Gastrocnemius medialis (tissue), 4 donors: ENCODE results near the gene TOMM70. TPM values are rescaled to one million over a fixed set of nuclear protein-coding genes. Genes with fewer than 3 reads are reported as not detected.

Source experiments
- ATAC-seq, 2 donors: fragments of 150-250 bp; one replicate each; pipeline ENCODE4 v1.9.1; 2016
- DNase-seq, 2 donors: peaks; one replicate each; pipeline ENCODE4 v3.0.0-alpha.2; 2019
- H3K27ac ChIP-seq, 4 donors: fragments of 200-600 bp; sonication (generic); 1 replicate in 1 of 4; 2 replicates in 3 of 4; pipeline ENCODE4 v1.5.1; 2016 to 2018; ENCODE audit warnings: mild to moderate bottlenecking in 2 of 4, moderate library complexity in 1 of 4
- H3K27me3 ChIP-seq, 3 donors: fragments of 200-600 bp; sonication (generic) in 2 of 3; 1 replicate in 1 of 3; 2 replicates in 2 of 3; pipeline versions ENCODE4 v1.5.1 to v1.6.0; 2016 to 2019; ENCODE audit warnings: mild to moderate bottlenecking in 1 of 3, moderate library complexity in 1 of 3
- H3K36me3 ChIP-seq, 2 donors: fragments of 200-600 bp; sonication (generic) in 1 of 2; one replicate each; pipeline ENCODE4 v1.5.1; 2017 to 2018
- H3K4me1 ChIP-seq, 2 donors: fragments of 200-600 bp; sonication (generic) in 1 of 2; one replicate each; pipeline ENCODE4 v1.5.1; 2016 to 2017; ENCODE audit warnings: mild to moderate bottlenecking in 2 of 2
- H3K4me3 ChIP-seq, 4 donors: fragments of 200-600 bp; sonication (generic) in 3 of 4; 1 replicate in 1 of 4; 2 replicates in 3 of 4; pipeline ENCODE4 v1.5.1; 2016 to 2019; ENCODE audit warnings: mild to moderate bottlenecking in 2 of 4
- H3K9me3 ChIP-seq, 3 donors: fragments of 200-600 bp; sonication (generic) in 2 of 3; 1 replicate in 1 of 3; 2 replicates in 2 of 3; pipeline ENCODE4 v1.5.1; 2016 to 2019
- CTCF ChIP-seq, 5 experiments: fragments of 450-650 bp in 3 of 5; fragments of 200-600 bp in 2 of 5; sonication (generic) in 2 of 5; IDR thresholded peaks in 4 of 5; conservative IDR thresholded peaks in 1 of 5; 1 replicate in 4 of 5; 2 replicates in 1 of 5; pipeline ENCODE4 v1.5.1; 2016 to 2019; ENCODE audit warnings: antibody characterized with exemption in 5 of 5, mild to moderate bottlenecking in 3 of 5, moderate library complexity in 3 of 5
- POLR2A ChIP-seq, 2 donors: fragments of 450-650 bp; IDR thresholded peaks; one replicate each; pipeline ENCODE4 v1.6.1; 2017; ENCODE audit warnings: antibody characterized with exemption in 2 of 2, mild to moderate bottlenecking in 2 of 2, moderate library complexity in 2 of 2
- in situ Hi-C, 4 donors: fragments of 200-750 bp; cut with MboI; loops; one replicate each; pipeline versions ENCODE4 v1.15.0 to v1.8.0; 2017; ENCODE audit warnings: low sequenced_read_pairs in 4 of 4
- intact Hi-C: fragments of 100-400 bp; cut with DNase I; formaldehyde crosslinking; loops from one replicate; pipeline ENCODE4 v1.15.1; 2023; ENCODE audit warnings: low total_unique reads
- total RNA-seq, 4 donors: library from RNA; depleted of rRNA; stranded (reverse); fragments of >200 nt; gene quantifications; one replicate each; pipeline versions ENCODE4 v1.1.0 to v1.2.3, GENCODE V29; 2016

The TOMM70 gene
- total RNA-seq, 4 donors from 2014 or later = 57.6 to 82.2 (median 64.3) TPM

- TF ChIP-seq CTCF (IDR thresholded peaks at IDR 0.05 in 4 of 5, conservative IDR thresholded peaks at IDR 0.05 in 1 of 5) = no peak
- no peak for TF ChIP-seq POLR2A (IDR thresholded peaks at IDR 0.05)
- Histone ChIP-seq H3K4me1 (peaks cover 0 to 10% of the 10 kb centered on the region in 2 donors), H3K27ac (peak overlapping the region; percentile 85 to 89 (median 88)), H3K27me3 (no peaks in the 10 kb centered on the region), H3K36me3 (peaks cover 0 to under 1% of the 10 kb centered on the region in 2 donors), H3K9me3 (no peaks in the 10 kb centered on the region), H3K4me3 (peak overlapping the region; percentile 59 to 68 (median 64))
- DNase-seq (no peak), ATAC-seq (peak; percentile 21 to 22)
- in situ Hi-C loops = loop anchor here in 1 of 4 donors (25.0 kb wide), 1 partner anchor 253 kb away; no protein-coding TSS in a partner anchor
- intact Hi-C loops = loop anchor here (1.0 to 10.0 kb wide), 4 partner anchors 67 to 517 kb away; partner anchors contain the start of genes CMSS1, LNP1, TBC1D23 and TOMM70
Observed at GRCh38 chr3:100333970-100334487, 66.9 kb downstream of the TOMM70 start.

DNA sequence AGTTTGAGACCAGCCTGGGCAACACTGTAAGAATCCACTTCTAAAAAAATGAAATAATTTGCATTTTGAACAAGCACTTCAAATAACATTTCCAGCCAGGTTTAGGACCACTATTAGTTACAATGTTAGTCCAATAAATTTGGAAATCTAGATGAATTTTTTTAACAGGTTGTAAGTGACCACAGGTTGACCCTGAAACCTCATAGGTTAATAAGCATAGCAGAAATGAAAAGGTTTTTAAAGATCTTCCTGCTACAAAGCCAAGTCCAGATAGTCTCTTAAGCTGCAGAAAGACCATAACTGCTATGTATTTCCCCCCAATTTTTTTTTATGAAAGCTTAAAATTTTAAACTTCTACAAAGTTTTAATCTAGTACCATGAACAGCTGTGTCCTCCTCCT, 67.8 kb downstream of the TOMM70 start:
- TF ChIP-seq CTCF (IDR thresholded peaks at IDR 0.05 in 4 of 5, conservative IDR thresholded peaks at IDR 0.05 in 1 of 5) (no peak), POLR2A (IDR thresholded peaks at IDR 0.05) (no peak)
- Histone ChIP-seq H3K27me3 (no peaks in the 10 kb centered on the region), H3K9me3 (no peaks in the 10 kb centered on the region), H3K36me3 (no peaks in the 10 kb centered on the region), H3K4me3 (no peak overlapping the region), H3K4me1 (peaks cover 0 to 10% of the 10 kb centered on the region in 2 donors), H3K27ac (no peak overlapping the region)
- no peak for DNase-seq
- intact Hi-C loops (loop anchor here (5.0 to 10.0 kb wide), 3 partner anchors 71 to 516 kb away; partner anchors contain the start of genes CMSS1 and TBC1D23), in situ Hi-C loops (loop anchor here in 1 of 4 donors (25.0 kb wide), 1 partner anchor 254 kb away; no protein-coding TSS in a partner anchor)
- no peak for ATAC-seq

GRCh38 chr3:100331660-100332059, 69.2 kb downstream of the TOMM70 start:
- intact Hi-C loops = loop anchor here (5.0 to 10.0 kb wide), 3 partner anchors 69 to 514 kb away; partner anchors contain the start of genes CMSS1 and TBC1D23
- Histone ChIP-seq H3K36me3 (no peaks in the 10 kb centered on the region), H3K9me3 (no peaks in the 10 kb centered on the region), H3K4me1 (peaks cover 0 to 10% of the 10 kb centered on the region in 2 donors), H3K27me3 (no peaks in the 10 kb centered on the region), H3K27ac (peak overlapping the region; percentile 59 to 64 (median 61)), H3K4me3 (no peak overlapping the region)
- in situ Hi-C loops = loop anchor here in 1 of 4 donors (25.0 kb wide), 1 partner anchor 256 kb away; no protein-coding TSS in a partner anchor
- ATAC-seq (peak; percentile 44 to 64), DNase-seq (peak; percentile 5 to 42)
- TF ChIP-seq CTCF (IDR thresholded peaks at IDR 0.05 in 4 of 5, conservative IDR thresholded peaks at IDR 0.05 in 1 of 5) (no peak), POLR2A (IDR thresholded peaks at IDR 0.05) (no peak)

GRCh38 chr3:100330651-100331050, 70.2 kb downstream of the TOMM70 start:
- no peaks in the 10 kb centered on the region for H3K9me3 ChIP-seq
- no peak for TF ChIP-seq CTCF (IDR thresholded peaks at IDR 0.05 in 4 of 5, conservative IDR thresholded peaks at IDR 0.05 in 1 of 5)
- DNase-seq (no peak), ATAC-seq (no peak)
- intact Hi-C loops (loop anchor here (5.0 to 10.0 kb wide), 3 partner anchors 68 to 513 kb away; partner anchors contain the start of genes CMSS1 and TBC1D23), in situ Hi-C loops (loop anchor here in 1 of 4 donors (25.0 kb wide), 1 partner anchor 257 kb away; no protein-coding TSS in a partner anchor)
- H3K4me3 ChIP-seq = no peak overlapping the region
- H3K27ac ChIP-seq = no peak overlapping the region
- H3K36me3 ChIP-seq = peaks cover 0 to 2% of the 10 kb centered on the region in 2 donors
- H3K4me1 ChIP-seq = peaks cover 0 to 6% of the 10 kb centered on the region in 2 donors
- no peaks in the 10 kb centered on the region for H3K27me3 ChIP-seq
